HS-27A (cell line): Measurements from ENCODE around the gene HIRA.

Experiments used
- DNase-seq: peaks from one replicate; pipeline ENCODE4 v3.0.0-alpha.2; 2012; ENCODE audit warnings: low read depth, missing footprints

HIRA gene

GRCh38 chr22:19431649-19432132 is at the start of gene HIRA:
HIRA (minus strand) TSS chr22:19431733; CDS start chr22:19431476, 257 bp downstream.
- DNase-seq = peak; percentile 47

GRCh38 chr22:19480789-19481188 is 49.3 kb upstream of the HIRA start:
- no peak for DNase-seq

GRCh38 chr22:19480173-19480568 is 48.6 kb upstream of the HIRA start:
- no peak for DNase-seq

- DNase-seq = peak; percentile 93
Observed at GRCh38 chr22:19479355-19480172, 48.0 kb upstream of the HIRA start, which contains the start of gene CDC45. CDC45 (plus strand) TSS chr22:19479920; CDS start chr22:19479969, 49 bp downstream.

GRCh38 chr22:19478901-19479354 is 47.4 kb upstream of the HIRA start, which contains the start of gene UFD1:
UFD1 (minus strand) TSS chr22:19479193; CDS start chr22:19479085, 108 bp downstream.
- DNase-seq = no peak

GRCh38 chr22:19478045-19478900 is 46.7 kb upstream of the HIRA start:
- no peak for DNase-seq

- DNase-seq = no peak
Observed at GRCh38 chr22:19477321-19478044, 46.0 kb upstream of the HIRA start.

- DNase-seq = no peak
Observed at GRCh38 chr22:19476023-19476422, 44.5 kb upstream of the HIRA start.

GRCh38 chr22:19473578-19473977 is 42.0 kb upstream of the HIRA start:
- no peak for DNase-seq

- no peak for DNase-seq
Observed at GRCh38 chr22:19472233-19472632, 40.7 kb upstream of the HIRA start.

- DNase-seq = no peak
Observed at GRCh38 chr22:19471572-19471971, 40.0 kb upstream of the HIRA start.

GRCh38 chr22:19470010-19470409 is 38.5 kb upstream of the HIRA start:
- DNase-seq = no peak

GRCh38 chr22:19469421-19469820 is 37.9 kb upstream of the HIRA start:
- no peak for DNase-seq

- DNase-seq = no peak
Observed at GRCh38 chr22:19467912-19468311, 36.4 kb upstream of the HIRA start.

GRCh38 chr22:19466848-19467752 is 35.6 kb upstream of the HIRA start:
- DNase-seq = no peak

- DNase-seq = no peak
Observed at GRCh38 chr22:19466126-19466716, 34.7 kb upstream of the HIRA start.

GRCh38 chr22:19464975-19465374 is 33.4 kb upstream of the HIRA start:
- no peak for DNase-seq

GRCh38 chr22:19464546-19464945 is 33.0 kb upstream of the HIRA start:
- DNase-seq = no peak

GRCh38 chr22:19463491-19464469 is 32.2 kb upstream of the HIRA start:
- DNase-seq = no peak
